Measurements from ENCODE around the gene TMEM50A.
"Not testable (repeated sequence)": the region's sequence is repeated elsewhere in the genome, so short reads cannot be mapped to it uniquely, and the experiment has no call there.

Gene TMEM50A

GRCh38 chr1:25338188-25338981, at the start of gene TMEM50A:
Gene TMEM50A (plus strand): TSS chr1:25338334. CDS start chr1:25340487, 2,153 bp downstream.
- DNase-seq: peak; percentile 34

GRCh38 chr1:25288573-25289101, 49.5 kb upstream of the TMEM50A start:
- DNase-seq: not testable (repeated sequence)

- DNase-seq: not testable (repeated sequence)
Measured at GRCh38 chr1:25290043-25290442, 48.1 kb upstream of the TMEM50A start.

- DNase-seq: not testable (repeated sequence)
Measured at GRCh38 chr1:25293426-25293825, 44.7 kb upstream of the TMEM50A start.

- not testable (repeated sequence) for DNase-seq
Measured at GRCh38 chr1:25294889-25295826, 43.0 kb upstream of the TMEM50A start.

DNA sequence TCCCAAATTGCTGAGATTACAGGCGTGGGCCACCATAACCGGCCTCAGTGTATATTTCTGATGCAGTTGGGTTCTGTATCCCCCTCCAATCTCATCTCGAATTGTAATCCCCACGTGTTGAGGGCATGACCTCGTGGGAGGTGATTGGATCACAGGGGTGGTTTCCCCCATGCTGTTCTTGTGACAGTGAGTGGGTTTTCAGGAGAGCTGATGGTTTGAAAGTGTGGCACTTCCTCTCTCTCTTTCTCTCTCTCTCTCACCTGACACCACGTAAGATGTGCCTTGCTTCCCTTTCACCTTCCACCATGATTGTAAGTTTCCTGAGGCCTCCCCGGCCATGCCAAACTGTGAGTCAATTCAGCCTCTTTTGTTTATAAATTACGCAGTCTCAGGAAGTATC, 41.6 kb upstream of the TMEM50A start:
- DNase-seq: not testable (repeated sequence)

DNA sequence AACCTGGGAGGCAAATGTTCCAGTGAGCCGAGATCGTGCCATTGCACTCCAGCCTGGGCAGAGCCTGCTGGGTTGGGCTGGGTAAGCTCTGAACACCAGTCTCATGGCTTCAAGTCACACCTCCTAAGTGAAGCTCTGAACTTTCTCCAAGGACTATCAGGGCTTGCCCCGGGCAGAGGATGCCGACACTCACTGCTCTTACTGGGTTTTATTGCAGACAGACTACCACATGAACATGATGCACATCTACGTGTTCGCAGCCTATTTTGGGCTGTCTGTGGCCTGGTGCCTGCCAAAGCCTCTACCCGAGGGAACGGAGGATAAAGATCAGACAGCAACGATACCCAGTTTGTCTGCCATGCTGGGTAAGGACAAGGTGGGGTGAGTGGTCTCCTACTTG, 37.4 kb upstream of the TMEM50A start:
- not testable (repeated sequence) for DNase-seq

DNA sequence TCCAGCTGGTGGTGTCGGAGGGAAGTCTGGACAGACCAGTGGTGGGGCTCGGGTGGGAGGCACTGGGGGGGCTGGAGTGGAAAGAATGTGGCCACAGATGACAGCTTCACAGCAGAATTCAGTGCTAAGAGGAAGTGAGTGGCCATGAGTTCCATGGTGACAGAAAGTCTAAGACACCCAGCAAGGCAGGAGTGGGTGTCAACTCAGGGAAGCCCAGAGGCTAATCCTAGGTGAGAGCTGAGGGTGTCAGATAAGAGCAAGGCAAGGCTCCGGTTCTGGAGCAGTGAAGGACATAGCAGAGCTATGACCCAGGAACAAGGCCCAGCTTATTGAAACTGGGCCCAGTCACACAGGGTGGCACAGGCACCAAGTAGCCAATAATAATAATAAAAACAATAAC, 35.8 kb upstream of the TMEM50A start:
- DNase-seq: not testable (repeated sequence)

DNA sequence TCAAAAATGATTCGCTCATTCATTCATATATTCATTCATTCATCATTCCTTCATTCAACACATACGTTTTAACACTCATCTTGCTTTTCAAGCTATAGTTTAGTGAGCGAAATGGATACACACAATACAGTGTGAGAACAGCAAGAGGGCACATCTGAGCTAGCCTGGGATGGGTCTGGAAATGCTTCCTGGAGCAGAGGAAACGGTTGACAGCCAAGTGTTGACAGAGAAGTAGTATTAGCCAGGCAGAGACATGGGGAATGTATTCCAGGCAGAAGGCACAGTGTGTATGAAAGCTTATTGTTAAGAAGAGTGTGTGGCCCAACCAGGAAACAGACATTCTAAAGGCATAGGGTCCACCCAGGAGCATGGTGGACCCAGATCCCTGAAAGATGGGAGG, 33.2 kb upstream of the TMEM50A start:
- DNase-seq: not testable (repeated sequence)

DNA sequence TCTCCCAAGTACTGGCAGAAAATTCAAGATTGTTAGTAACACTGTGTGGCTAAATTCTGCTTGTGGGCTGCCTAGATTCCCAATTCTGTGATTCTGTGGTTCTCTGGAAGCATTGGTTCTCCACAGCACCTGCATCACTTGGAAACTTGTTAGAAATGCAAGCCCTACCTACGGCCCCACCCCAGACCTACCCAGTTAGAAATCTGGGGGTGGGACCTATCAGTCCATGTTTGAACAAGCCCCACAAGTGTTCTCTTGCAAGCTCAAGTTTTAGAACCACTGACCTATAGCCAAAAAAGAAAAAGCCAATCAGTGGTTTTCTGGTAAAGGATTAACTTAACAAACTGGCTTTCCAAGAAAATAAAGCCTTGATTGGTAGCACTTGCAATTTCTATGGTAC, 30.0 kb upstream of the TMEM50A start:
- DNase-seq: not testable (repeated sequence)

GRCh38 chr1:25309085-25309484, 29.0 kb upstream of the TMEM50A start:
- not testable (repeated sequence) for DNase-seq

DNA sequence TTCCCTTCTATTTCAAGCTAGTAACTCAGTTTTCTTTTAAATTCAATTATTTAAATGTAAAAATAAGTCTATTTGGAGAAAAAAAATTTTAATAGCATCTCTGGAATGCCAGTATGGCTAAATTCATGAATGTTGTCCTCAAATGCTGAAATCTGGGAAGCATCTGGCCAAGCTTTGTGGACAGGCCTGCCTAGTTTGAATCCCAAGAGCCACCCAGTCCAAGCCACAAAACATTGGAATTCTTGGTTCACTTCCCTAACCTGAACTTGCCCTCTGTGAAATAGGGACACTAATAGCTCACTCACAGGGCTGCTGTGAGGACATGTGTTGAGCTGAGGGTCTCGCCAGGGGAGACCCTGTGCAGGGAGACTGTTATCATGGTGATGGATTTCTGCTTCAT, 28.6 kb upstream of the TMEM50A start:
- not testable (repeated sequence) for DNase-seq

GRCh38 chr1:25312806-25313470, 25.2 kb upstream of the TMEM50A start:
- DNase-seq: not testable (repeated sequence)

- DNase-seq: not testable (repeated sequence)
Measured at GRCh38 chr1:25320314-25320938, 17.7 kb upstream of the TMEM50A start.

DNA sequence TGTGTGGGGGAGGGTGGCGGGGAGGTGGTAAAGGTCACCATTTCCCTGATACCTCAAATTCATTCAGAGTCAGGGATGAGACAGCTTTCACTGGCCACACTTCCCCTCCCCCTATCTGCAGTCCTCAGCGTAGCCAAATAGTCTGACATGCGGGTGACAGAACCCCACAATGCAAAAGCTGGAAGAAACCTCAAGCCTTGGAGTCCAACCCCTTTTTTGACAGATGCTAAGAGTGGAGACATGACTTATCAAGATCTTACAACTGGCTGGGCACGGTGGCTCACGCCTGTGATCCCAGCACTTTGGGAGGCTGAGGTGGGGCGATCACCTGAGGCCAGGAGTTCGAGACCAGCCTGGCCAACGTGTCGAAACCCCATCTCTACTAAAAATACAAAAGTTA, 16.0 kb upstream of the TMEM50A start:
- not testable (repeated sequence) for DNase-seq

- not testable (repeated sequence) for DNase-seq
Measured at GRCh38 chr1:25324407-25324806, 13.7 kb upstream of the TMEM50A start.

DNA sequence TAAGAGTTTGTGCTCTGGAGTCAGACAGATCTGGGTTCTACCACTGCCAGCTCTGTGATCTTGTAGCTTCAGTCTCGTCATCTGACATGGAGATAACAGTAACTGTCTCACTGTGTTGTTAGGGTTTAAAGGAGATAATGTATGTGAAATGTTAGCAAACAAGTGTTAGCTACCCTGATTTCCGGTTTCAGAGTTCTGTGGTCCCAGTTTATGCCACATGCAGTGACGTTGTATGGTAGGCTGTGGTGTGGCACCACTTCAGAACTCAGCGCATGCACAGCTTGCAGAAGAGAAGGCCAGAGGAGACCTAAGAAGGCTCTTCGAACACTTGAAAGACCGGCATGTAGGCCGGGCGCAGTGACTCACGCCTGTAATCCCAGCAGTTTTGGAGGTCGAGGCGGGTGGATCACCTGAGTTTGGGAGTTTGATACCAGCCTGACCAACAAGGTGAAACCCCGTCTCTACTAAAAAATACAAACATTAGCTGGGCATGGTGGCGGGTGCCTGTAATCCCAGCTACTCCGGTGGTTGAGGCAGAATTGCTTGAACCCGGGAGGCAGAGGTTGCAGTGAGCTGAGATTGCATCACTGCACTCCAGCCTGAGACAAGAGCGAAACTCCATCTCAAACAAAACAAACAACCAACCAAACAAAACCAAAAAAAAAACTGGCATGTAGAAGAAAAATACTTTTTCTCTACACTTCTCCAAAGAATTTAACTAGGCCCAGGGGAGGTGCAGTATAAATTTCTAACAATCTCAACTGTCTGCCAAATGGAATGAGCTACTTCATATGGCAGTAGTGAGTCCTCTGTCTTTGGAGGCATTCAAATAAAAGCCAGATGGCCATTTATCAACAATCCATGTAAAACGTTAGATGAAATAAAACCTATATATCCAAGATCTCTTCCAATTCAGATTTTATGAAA, 10.0 kb upstream of the TMEM50A start:
- DNase-seq: not testable (repeated sequence)

DNA sequence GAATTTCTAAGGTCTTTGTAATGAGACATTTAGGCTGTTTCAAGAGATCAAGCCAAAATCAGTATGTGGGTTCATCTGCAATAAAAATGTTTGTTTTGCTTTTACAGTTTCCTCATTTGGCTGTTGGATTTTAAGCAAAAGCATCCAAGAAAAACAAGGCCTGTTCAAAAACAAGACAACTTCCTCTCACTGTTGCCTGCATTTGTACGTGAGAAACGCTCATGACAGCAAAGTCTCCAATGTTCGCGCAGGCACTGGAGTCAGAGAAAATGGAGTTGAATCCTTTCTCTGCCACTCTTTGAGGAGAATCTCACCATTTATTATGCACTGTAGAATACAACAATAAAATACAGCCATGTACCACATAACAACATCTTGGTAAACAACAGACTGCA, 9.3 kb upstream of the TMEM50A start:
- not testable (repeated sequence) for DNase-seq

- not testable (repeated sequence) for DNase-seq
Measured at GRCh38 chr1:25329336-25329735, 8.8 kb upstream of the TMEM50A start.

GRCh38 chr1:25329950-25330349, 8.2 kb upstream of the TMEM50A start:
- not testable (repeated sequence) for DNase-seq

- not testable (repeated sequence) for DNase-seq
Measured at GRCh38 chr1:25336922-25337354, 1.2 kb upstream of the TMEM50A start.
